ENCODE results near the gene CCDC60.

CCDC60 gene

GRCh38 chr12:119431151-119431550 lies 96.6 kb downstream of the CCDC60 start:
- Histone ChIP-seq H4K20me1 (ENCODE audit: insufficient read depth, low read length) (no peaks in the 10 kb centered on the region), H3K4me3 (ENCODE audit: low read length) (no peak overlapping the region), H3K4me1 (ENCODE audit: low read length) (no peaks in the 10 kb centered on the region), H3K36me3 (replicated peaks; ENCODE audit: low read depth, low read length) (no peaks in the 10 kb centered on the region), H3K9ac (ENCODE audit: low read length) (no peak overlapping the region), H3K9me3 (ENCODE audit: insufficient read depth, low read length) (no peaks in the 10 kb centered on the region), H3K27ac (ENCODE audit: low read length) (no peak overlapping the region), H3K4me2 (ENCODE audit: low read length) (no peak overlapping the region), H3K79me2 (ENCODE audit: low read length) (no peaks in the 10 kb centered on the region), H2AFZ (ENCODE audit: low read depth, low read length) (no peak overlapping the region), H3K27me3 (ENCODE audit: low read depth, low read length) (no peaks in the 10 kb centered on the region)
- TF ChIP-seq CTCF (IDR thresholded peaks at IDR 0.05; ENCODE audit: low read depth, low read length) (no peak), EZH2phosphoT487 (IDR thresholded peaks at IDR 0.05; ENCODE audit: low read depth) (no peak)

GRCh38 chr12:119432949-119433348 lies 98.4 kb downstream of the CCDC60 start:
- no peaks in the 10 kb centered on the region for H3K36me3 ChIP-seq (replicated peaks; ENCODE audit: low read depth, low read length)
- no peaks in the 10 kb centered on the region for H3K27me3 ChIP-seq (ENCODE audit: low read depth, low read length)
- H3K4me1 ChIP-seq (ENCODE audit: low read length), result no peaks in the 10 kb centered on the region
- no peak overlapping the region for H2AFZ ChIP-seq (ENCODE audit: low read depth, low read length)
- H3K9me3 ChIP-seq (ENCODE audit: insufficient read depth, low read length), result no peaks in the 10 kb centered on the region
- no peak overlapping the region for H3K9ac ChIP-seq (ENCODE audit: low read length)
- H3K4me2 ChIP-seq (ENCODE audit: low read length), result no peak overlapping the region
- TF ChIP-seq EZH2phosphoT487 (IDR thresholded peaks at IDR 0.05; ENCODE audit: low read depth) (no peak), CTCF (IDR thresholded peaks at IDR 0.05; ENCODE audit: low read depth, low read length) (no peak)
- no peaks in the 10 kb centered on the region for H3K79me2 ChIP-seq (ENCODE audit: low read length)
- H3K4me3 ChIP-seq (ENCODE audit: low read length), result no peak overlapping the region
- no peaks in the 10 kb centered on the region for H4K20me1 ChIP-seq (ENCODE audit: insufficient read depth, low read length)
- no peak overlapping the region for H3K27ac ChIP-seq (ENCODE audit: low read length)

DNA sequence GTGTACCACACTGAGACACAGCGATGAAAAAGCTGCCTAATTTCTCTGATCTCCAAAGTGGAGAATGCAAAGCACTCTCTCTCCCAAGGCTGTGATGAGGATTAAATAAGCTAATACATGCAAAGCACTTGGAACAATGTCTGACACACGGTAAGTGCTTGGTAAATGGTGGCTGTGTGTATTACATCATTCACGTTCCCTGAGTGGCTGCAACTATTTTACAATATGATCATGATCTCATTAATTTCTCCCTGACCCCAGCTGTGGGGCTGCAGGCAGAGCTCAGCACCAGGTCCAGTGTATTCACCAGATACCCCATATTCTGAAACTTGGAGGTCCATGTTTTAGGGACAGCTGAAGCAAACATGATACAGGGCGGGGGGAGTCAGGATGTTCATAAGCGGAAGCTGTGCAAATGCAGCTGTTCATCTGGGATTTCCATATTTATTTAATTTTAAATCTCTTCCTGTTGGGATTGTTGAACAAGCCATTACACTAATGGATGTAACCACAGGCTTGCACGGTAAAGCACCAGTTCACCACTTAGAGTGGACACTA lies 106.4 kb downstream of the CCDC60 start:
- H3K4me1 ChIP-seq (ENCODE audit: low read length), result peaks cover 3% of the 10 kb centered on the region; the same call in 1 of the 2 replicates
- H3K9me3 ChIP-seq (ENCODE audit: insufficient read depth, low read length), result no peaks in the 10 kb centered on the region
- H3K4me3 ChIP-seq (ENCODE audit: low read length), result no peak overlapping the region
- no peak overlapping the region for H2AFZ ChIP-seq (ENCODE audit: low read depth, low read length)
- H3K9ac ChIP-seq (ENCODE audit: low read length), result no peak overlapping the region
- no peaks in the 10 kb centered on the region for H3K79me2 ChIP-seq (ENCODE audit: low read length)
- TF ChIP-seq CTCF (IDR thresholded peaks at IDR 0.05; ENCODE audit: low read depth, low read length), result no peak
- no peak for TF ChIP-seq EZH2phosphoT487 (IDR thresholded peaks at IDR 0.05; ENCODE audit: low read depth)
- H3K27me3 ChIP-seq (ENCODE audit: low read depth, low read length), result peaks cover 5% of the 10 kb centered on the region; the same call in 1 of the 2 replicates
- H4K20me1 ChIP-seq (ENCODE audit: insufficient read depth, low read length), result no peaks in the 10 kb centered on the region
- H3K36me3 ChIP-seq (replicated peaks; ENCODE audit: low read depth, low read length), result no peaks in the 10 kb centered on the region
- no peak overlapping the region for H3K4me2 ChIP-seq (ENCODE audit: low read length)
- no peak overlapping the region for H3K27ac ChIP-seq (ENCODE audit: low read length)

DNA sequence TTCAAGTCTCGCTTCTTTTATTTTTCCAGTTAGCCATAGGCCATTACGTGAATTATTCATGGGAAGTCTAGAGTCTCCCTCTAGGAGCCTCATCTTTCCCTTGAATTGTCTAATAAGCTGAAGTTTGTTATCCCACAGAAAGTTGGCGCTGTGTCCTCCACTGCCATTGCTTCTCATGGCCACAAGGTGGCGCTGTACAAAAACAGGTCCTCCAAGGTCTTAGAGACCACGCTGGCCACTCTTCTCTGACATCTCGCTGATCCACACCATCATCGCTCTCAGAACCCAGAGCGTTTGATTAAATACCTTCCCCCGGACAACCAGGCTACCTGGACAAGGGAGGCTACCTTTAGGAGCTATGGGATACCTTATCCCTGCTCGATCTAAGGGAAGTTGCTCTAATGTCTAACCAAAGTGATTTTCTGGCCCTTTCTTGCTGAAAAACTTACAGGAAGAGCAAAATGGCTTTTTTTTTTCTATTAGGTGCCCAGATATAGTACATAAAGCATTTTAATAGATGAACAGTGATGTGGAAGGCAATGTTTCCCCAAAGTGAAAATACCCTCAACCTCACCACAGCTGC lies 110.0 kb downstream of the CCDC60 start:
- H3K4me1 ChIP-seq (ENCODE audit: low read length), result peaks cover 3% of the 10 kb centered on the region; the same call in 1 of the 2 replicates
- no peak overlapping the region for H3K9ac ChIP-seq (ENCODE audit: low read length)
- no peak overlapping the region for H3K27ac ChIP-seq (ENCODE audit: low read length)
- TF ChIP-seq CTCF (IDR thresholded peaks at IDR 0.05; ENCODE audit: low read depth, low read length) (peak; percentile 99), EZH2phosphoT487 (IDR thresholded peaks at IDR 0.05; ENCODE audit: low read depth) (no peak)
- peak overlapping the region; percentile 58 for H3K4me3 ChIP-seq (ENCODE audit: low read length)
- H2AFZ ChIP-seq (ENCODE audit: low read depth, low read length), result peak overlapping the region; percentile 93
- no peaks in the 10 kb centered on the region for H3K36me3 ChIP-seq (replicated peaks; ENCODE audit: low read depth, low read length)
- H3K4me2 ChIP-seq (ENCODE audit: low read length), result peak overlapping the region; percentile 57
- no peaks in the 10 kb centered on the region for H3K79me2 ChIP-seq (ENCODE audit: low read length)
- H3K27me3 ChIP-seq (ENCODE audit: low read depth, low read length), result peaks cover 14% of the 10 kb centered on the region
- H4K20me1 ChIP-seq (ENCODE audit: insufficient read depth, low read length), result no peaks in the 10 kb centered on the region
- H3K9me3 ChIP-seq (ENCODE audit: insufficient read depth, low read length), result no peaks in the 10 kb centered on the region
